ENCODE results near the gene CRYZL1. TPM values are rescaled to one million over a fixed set of nuclear protein-coding genes. Genes with fewer than 3 reads are reported as not detected.

Gene CRYZL1
- polyA plus RNA-seq, 3 donors = 25.9 to 30.6 (median 26.1) TPM

- Mint-ChIP-seq H3K27ac (peak overlapping the region; percentile 3 to 89 (median 81)), H3K4me1 (peaks cover 37% of the 10 kb centered on the region), H3K9me3 (no peaks in the 10 kb centered on the region), H3K36me3 (no peaks in the 10 kb centered on the region), H3K4me3 (peak overlapping the region; percentile 92 to 97), H3K27me3 (ENCODE audit: low read depth in 3 of 3) (peaks cover 0 to 10% (median 0%) of the 10 kb centered on the region in 3 donors)
- Histone ChIP-seq H3K4me3 (replicated peaks in 1 of 3; ENCODE audit: low read depth in 2 of 3, low read length in 3 of 3) (peak overlapping the region; percentile 69 to 81 (median 79)), H3K36me3 (replicated peaks in 1 of 2; ENCODE audit: control insufficient read depth in 1 of 2, insufficient read depth in 2 of 2, low read length in 2 of 2) (no peaks in the 10 kb centered on the region), H3K9me3 (replicated peaks in 1 of 2; ENCODE audit: control insufficient read depth in 1 of 2, insufficient read depth in 1 of 2, low read length in 2 of 2) (no peaks in the 10 kb centered on the region), H3K9ac (ENCODE audit: insufficient read depth, low read length, poor library complexity, severe bottlenecking) (peak overlapping the region; percentile 61), H3K79me2 (ENCODE audit: insufficient read depth, low read length) (peaks cover 54% of the 10 kb centered on the region), H2AFZ (ENCODE audit: insufficient read depth, low read depth, low read length, poor library complexity, severe bottlenecking) (peak overlapping the region; percentile 84), H3K27ac (ENCODE audit: low read depth in 1 of 2, low read length in 2 of 2) (peak overlapping the region in 1 of 2 donors; percentile 56), H3K4me1 (ENCODE audit: control insufficient read depth in 1 of 2, insufficient read depth in 2 of 2, low read length in 2 of 2) (peaks cover 36 to 46% of the 10 kb centered on the region in 2 donors), H3K4me2 (replicated peaks; ENCODE audit: extremely low read depth, low read length, poor library complexity, severe bottlenecking) (peak overlapping the region; percentile 87), H3K27me3 (ENCODE audit: control insufficient read depth in 2 of 2, insufficient read depth in 2 of 2, low read length in 2 of 2) (peaks cover 0 to 2% of the 10 kb centered on the region in 2 donors), H4K20me1 (ENCODE audit: insufficient read depth, low read length) (peaks cover 6% of the 10 kb centered on the region)
- no peak for DNase-seq
- intact Hi-C loops (cut with micrococcal nuclease) = loop anchor here (5.0 to 10.0 kb wide), 5 partner anchors 56 to 1369 kb away; partner anchors contain the start of genes DONSON (in 1 of the 2), GART (in 1 of the 2), MIS18A (in 1 of the 2) and SON (in 1 of the 2)
- no peak for TF ChIP-seq CTCF (IDR thresholded peaks at IDR 0.05)
- no CpG with 5 or more reads among the region's 7 CpGs for WGBS (ENCODE audit: insufficient coverage)
These were observed 2.2 kb upstream of the CRYZL1 start for GRCh38 chr21:33643658-33644311.

GRCh38 chr21:33642896-33643657, 1.5 kb upstream of the CRYZL1 start:
- H3K4me1 Mint-ChIP-seq = peaks cover 34% of the 10 kb centered on the region
- DNase-seq = peak in 1 of 3 donors; percentile 18
- under 1% methylated on average over 70 of the region's 78 CpGs for WGBS (ENCODE audit: insufficient coverage)
- TF ChIP-seq CTCF (IDR thresholded peaks at IDR 0.05) = no peak
- Histone ChIP-seq H4K20me1 (ENCODE audit: insufficient read depth, low read length) (peaks cover 3% of the 10 kb centered on the region), H3K27ac (ENCODE audit: low read depth in 1 of 2, low read length in 2 of 2) (no peak overlapping the region), H3K4me3 (replicated peaks in 1 of 3; ENCODE audit: low read depth in 2 of 3, low read length in 3 of 3) (peak overlapping the region; percentile 79 to 87 (median 81)), H3K9ac (ENCODE audit: insufficient read depth, low read length, poor library complexity, severe bottlenecking) (peak overlapping the region; percentile 84), H2AFZ (ENCODE audit: insufficient read depth, low read depth, low read length, poor library complexity, severe bottlenecking) (peak overlapping the region; percentile 84), H3K4me2 (replicated peaks; ENCODE audit: extremely low read depth, low read length, poor library complexity, severe bottlenecking) (peak overlapping the region; percentile 87), H3K9me3 (replicated peaks in 1 of 2; ENCODE audit: control insufficient read depth in 1 of 2, insufficient read depth in 1 of 2, low read length in 2 of 2) (no peaks in the 10 kb centered on the region), H3K36me3 (replicated peaks in 1 of 2; ENCODE audit: control insufficient read depth in 1 of 2, insufficient read depth in 2 of 2, low read length in 2 of 2) (no peaks in the 10 kb centered on the region), H3K27me3 (ENCODE audit: control insufficient read depth in 2 of 2, insufficient read depth in 2 of 2, low read length in 2 of 2) (peaks cover 0 to 2% of the 10 kb centered on the region in 2 donors), H3K4me1 (ENCODE audit: control insufficient read depth in 1 of 2, insufficient read depth in 2 of 2, low read length in 2 of 2) (peaks cover 34 to 45% of the 10 kb centered on the region in 2 donors), H3K79me2 (ENCODE audit: insufficient read depth, low read length) (peaks cover 53% of the 10 kb centered on the region)
- H3K27me3 Mint-ChIP-seq (ENCODE audit: low read depth in 3 of 3) = peaks cover 0 to 10% (median 0%) of the 10 kb centered on the region in 3 donors
- intact Hi-C loops (cut with micrococcal nuclease) = loop anchor here (5.0 to 10.0 kb wide), 5 partner anchors 56 to 1368 kb away; partner anchors contain the start of genes DONSON (in 1 of the 2), GART (in 1 of the 2), MIS18A (in 1 of the 2) and SON (in 1 of the 2)
- H3K27ac Mint-ChIP-seq = peak overlapping the region in 6 of 7 donors; percentile 3 to 83 (median 66)
- H3K4me3 Mint-ChIP-seq = peak overlapping the region; percentile 92 to 97
- no peaks in the 10 kb centered on the region for H3K36me3 Mint-ChIP-seq
- no peaks in the 10 kb centered on the region for H3K9me3 Mint-ChIP-seq
